Ovary (tissue), 3 donors: Measurements from ENCODE around the gene CORO1A.

ENCODE experiments used
- EP300 ChIP-seq: sonication (generic); formaldehyde crosslinking; IDR thresholded peaks from one replicate; pipeline ENCODE4 v1.6.1; 2017; ENCODE audit warnings: antibody characterized with exemption
- POLR2A ChIP-seq: fragments of 450-650 bp; IDR thresholded peaks from one replicate; pipeline ENCODE4 v1.6.1; 2017; ENCODE audit warnings: antibody characterized with exemption, mild to moderate bottlenecking, moderate library complexity
- TF ChIP-seq, protein P1 (sequence below), 3 donors: fragments of 450-650 bp in 2 of 3; fragments of 200-600 bp in 1 of 3; IDR thresholded peaks; one replicate each; pipeline versions ENCODE4 v1.5.1 to v1.8.0; 2016 to 2022; ENCODE audit warnings: antibody characterized with exemption in 3 of 3, mild to moderate bottlenecking in 1 of 3
- donor health status: DM: no; HTN: no; CAD: no.

DNA sequence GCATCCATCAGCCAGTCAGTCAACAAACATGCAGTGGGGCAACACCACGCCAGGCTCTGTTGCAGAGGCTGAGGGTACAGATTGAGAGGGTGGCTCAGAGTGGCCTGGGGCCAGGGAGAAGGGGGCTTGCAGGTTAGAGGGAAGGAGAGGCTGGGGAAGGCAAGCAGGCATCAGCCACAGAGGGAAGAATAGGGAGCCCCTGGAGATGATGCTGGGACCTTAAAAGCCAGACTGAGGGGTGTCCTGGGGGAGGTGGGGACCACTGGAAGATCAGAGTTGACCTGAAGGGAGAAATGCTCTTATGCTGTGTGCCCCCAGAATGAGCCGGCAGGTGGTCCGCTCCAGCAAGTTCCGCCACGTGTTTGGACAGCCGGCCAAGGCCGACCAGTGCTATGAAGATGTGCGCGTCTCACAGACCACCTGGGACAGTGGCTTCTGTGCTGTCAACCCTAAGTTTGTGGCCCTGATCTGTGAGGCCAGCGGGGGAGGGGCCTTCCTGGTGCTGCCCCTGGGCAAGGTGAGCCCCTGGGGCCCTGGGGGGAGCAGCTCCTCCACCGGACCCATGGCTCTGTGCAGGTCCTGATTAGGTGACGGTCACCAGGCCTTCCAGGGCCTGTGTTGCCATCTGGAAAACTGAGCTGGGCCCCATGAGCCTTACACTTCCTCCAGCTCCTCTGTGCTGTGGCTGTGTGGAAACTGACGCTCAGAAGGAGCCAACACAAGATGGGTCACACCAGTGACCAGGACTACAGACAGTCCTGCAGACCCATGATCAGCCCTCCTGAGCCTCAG lies 1.7 kb downstream of the CORO1A start:
- TF ChIP-seq, protein P1, sequence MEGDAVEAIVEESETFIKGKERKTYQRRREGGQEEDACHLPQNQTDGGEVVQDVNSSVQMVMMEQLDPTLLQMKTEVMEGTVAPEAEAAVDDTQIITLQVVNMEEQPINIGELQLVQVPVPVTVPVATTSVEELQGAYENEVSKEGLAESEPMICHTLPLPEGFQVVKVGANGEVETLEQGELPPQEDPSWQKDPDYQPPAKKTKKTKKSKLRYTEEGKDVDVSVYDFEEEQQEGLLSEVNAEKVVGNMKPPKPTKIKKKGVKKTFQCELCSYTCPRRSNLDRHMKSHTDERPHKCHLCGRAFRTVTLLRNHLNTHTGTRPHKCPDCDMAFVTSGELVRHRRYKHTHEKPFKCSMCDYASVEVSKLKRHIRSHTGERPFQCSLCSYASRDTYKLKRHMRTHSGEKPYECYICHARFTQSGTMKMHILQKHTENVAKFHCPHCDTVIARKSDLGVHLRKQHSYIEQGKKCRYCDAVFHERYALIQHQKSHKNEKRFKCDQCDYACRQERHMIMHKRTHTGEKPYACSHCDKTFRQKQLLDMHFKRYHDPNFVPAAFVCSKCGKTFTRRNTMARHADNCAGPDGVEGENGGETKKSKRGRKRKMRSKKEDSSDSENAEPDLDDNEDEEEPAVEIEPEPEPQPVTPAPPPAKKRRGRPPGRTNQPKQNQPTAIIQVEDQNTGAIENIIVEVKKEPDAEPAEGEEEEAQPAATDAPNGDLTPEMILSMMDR (IDR thresholded peaks at IDR 0.05) = no peak
- TF ChIP-seq POLR2A = no peak
- TF ChIP-seq EP300 = no peak
